Thymus (tissue), 11 donors: Measurements from ENCODE around the gene PCSK1N. TPM values are rescaled to one million over a fixed set of nuclear protein-coding genes. Genes with fewer than 3 reads are reported as not detected.

Experiments
- DNase-seq, 9 donors: peaks; one replicate each; pipeline ENCODE4 v3.0.0-alpha.2; 2013; ENCODE audit warnings: low spot score in 9 of 9, low read depth in 6 of 9, missing footprints in 1 of 9
- H3K27ac ChIP-seq, 2 donors: one replicate each; pipeline ENCODE4 v1.5.1; 2013; ENCODE audit warnings: control low read depth in 1 of 2, low read depth in 1 of 2, low read length in 1 of 2, mild to moderate bottlenecking in 1 of 2, moderate library complexity in 1 of 2
- H3K27me3 ChIP-seq, 2 donors: one replicate each; pipeline ENCODE4 v1.5.1; 2013; ENCODE audit warnings: low read length in 1 of 2; ENCODE audit not compliant: control insufficient read depth in 2 of 2, insufficient read depth in 1 of 2
- H3K36me3 ChIP-seq, 2 donors: one replicate each; pipeline ENCODE4 v1.5.1; 2013; ENCODE audit warnings: low read length in 1 of 2, mild to moderate bottlenecking in 1 of 2, moderate library complexity in 1 of 2; ENCODE audit not compliant: control insufficient read depth in 2 of 2, insufficient read depth in 2 of 2
- H3K4me1 ChIP-seq, 2 donors: one replicate each; pipeline ENCODE4 v1.5.1; 2013; ENCODE audit warnings: low read length in 2 of 2; ENCODE audit not compliant: control insufficient read depth in 2 of 2, insufficient read depth in 2 of 2
- H3K4me3 ChIP-seq, 2 donors: one replicate each; pipeline ENCODE4 v1.5.1; 2013; ENCODE audit warnings: low read length in 2 of 2, control low read depth in 1 of 2, mild to moderate bottlenecking in 1 of 2
- H3K9me3 ChIP-seq, 2 donors: one replicate each; pipeline ENCODE4 v1.5.1; 2013; ENCODE audit warnings: low read length in 1 of 2, mild to moderate bottlenecking in 1 of 2; ENCODE audit not compliant: control insufficient read depth in 2 of 2, insufficient read depth in 1 of 2
- WGBS: extraction: QIAGEN DNeasy Blood & Tissue Kit; methylation state at CpG from one replicate; pipeline ENCODE4 v1.1.7; 2013; 5-methylcytosine and 5-hydroxymethylcytosine counted together
- polyA plus RNA-seq: library from polyadenylated mRNA; stranded (reverse); fragments of 200-250 nt; gene quantifications from one replicate; pipeline ENCODE4 v1.2.3, GENCODE V29; 2013
- total RNA-seq: library from RNA; stranded (reverse); fragments of 120-200 nt; gene quantifications from one replicate; pipeline ENCODE4 v1.2.4, GENCODE V29; 2013
- donor health status: healthy.

Gene PCSK1N
- total and polyA plus RNA-seq, 2 donors: 0.33 to 0.55 TPM

DNA sequence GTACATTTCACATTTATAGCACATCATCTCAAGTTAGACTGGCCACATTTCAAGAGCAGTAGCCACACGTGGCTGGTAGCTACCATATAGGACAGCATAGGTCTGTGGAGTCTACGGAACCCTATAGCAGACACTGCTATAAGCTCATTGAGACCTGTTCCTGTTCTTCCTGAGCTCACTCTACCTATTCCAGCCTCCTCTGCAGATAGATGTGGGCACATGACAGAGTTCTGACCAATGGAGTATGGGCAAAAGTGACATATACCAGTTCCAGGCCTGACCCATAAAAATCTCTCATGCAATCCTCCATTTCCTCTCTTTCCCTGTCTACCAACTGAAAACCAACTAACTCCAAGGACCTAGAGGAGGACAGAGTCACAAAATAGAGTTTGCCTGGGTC is 37.1 kb downstream of the PCSK1N start:
- Histone ChIP-seq H3K27me3 (no peaks in the 10 kb centered on the region), H3K4me3 (no peak overlapping the region), H3K36me3 (no peaks in the 10 kb centered on the region), H3K9me3 (no peaks in the 10 kb centered on the region), H3K27ac (no peak overlapping the region), H3K4me1 (peaks cover 3 to 13% of the 10 kb centered on the region in 2 donors)
- no peak for DNase-seq
- WGBS: 94% methylated on average over 2 of the region's 2 CpGs

DNA sequence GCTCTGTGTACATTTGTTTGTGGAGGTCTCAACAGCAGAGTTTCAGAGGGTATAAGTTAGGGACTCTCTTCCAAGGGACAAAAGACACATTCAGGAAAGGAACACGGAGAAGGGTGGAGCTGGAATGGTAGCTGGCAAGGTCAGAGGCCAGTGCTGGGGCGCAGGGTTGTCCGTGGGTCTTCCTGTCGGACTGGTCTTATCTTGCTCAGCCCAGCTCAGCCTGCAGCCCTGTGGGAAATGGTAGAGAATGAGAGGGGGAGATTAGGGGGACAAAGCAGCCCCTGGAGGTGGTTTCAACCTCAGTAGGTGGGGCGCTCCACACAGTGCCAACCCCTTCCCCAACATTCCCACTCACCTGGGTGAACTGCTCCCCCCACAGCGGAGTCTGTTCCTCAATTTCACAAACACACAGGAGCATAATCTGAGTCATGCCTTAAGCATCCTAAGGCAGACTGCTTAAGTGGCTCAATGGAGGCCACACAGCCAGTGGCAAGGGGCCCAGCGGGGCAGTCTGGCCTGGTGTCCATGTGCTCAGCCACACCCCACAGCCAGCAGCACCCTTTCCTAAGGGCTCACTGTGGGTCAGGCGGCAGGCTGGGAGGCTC is 40.4 kb downstream of the PCSK1N start:
- no peaks in the 10 kb centered on the region for H3K36me3 ChIP-seq
- WGBS: 94% methylated on average over 8 of the region's 8 CpGs
- H3K9me3 ChIP-seq: no peaks in the 10 kb centered on the region
- H3K4me1 ChIP-seq: no peaks in the 10 kb centered on the region
- no peak overlapping the region for H3K4me3 ChIP-seq
- no peaks in the 10 kb centered on the region for H3K27me3 ChIP-seq
- DNase-seq: no peak
- no peak overlapping the region for H3K27ac ChIP-seq

DNA sequence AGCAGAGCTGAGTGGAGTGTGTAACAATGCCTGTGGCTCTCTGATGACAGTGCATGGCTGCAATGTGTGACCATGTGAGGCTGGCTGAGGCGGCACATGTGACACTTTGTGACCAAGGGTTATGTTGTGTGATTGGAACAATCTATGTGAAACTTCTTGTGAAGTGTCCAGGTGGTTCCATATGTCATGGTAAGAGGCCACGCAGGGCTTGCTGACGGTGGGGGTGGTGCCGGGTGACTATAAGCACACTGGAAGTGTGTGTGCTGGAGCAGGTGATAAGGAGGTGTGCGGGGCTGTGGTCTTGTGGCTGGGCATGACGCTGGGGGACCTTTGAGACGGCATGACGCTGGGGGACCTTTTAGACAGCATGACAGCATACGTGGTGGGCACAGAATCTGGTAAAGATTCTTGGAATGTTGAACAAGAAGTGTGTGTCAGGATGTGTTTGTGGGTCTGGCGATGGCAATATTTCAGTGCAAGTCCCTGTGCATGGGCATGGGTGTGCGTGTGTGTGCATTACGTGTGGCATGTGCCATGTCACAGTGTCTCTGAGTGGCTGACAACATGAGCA is 41.0 kb downstream of the PCSK1N start:
- Histone ChIP-seq H3K36me3 (no peaks in the 10 kb centered on the region), H3K4me1 (peaks cover 0 to 5% of the 10 kb centered on the region in 2 donors), H3K27me3 (no peaks in the 10 kb centered on the region), H3K4me3 (no peak overlapping the region), H3K9me3 (no peaks in the 10 kb centered on the region), H3K27ac (no peak overlapping the region)
- WGBS: 96% methylated on average over 12 of the region's 12 CpGs
- DNase-seq: no peak

DNA sequence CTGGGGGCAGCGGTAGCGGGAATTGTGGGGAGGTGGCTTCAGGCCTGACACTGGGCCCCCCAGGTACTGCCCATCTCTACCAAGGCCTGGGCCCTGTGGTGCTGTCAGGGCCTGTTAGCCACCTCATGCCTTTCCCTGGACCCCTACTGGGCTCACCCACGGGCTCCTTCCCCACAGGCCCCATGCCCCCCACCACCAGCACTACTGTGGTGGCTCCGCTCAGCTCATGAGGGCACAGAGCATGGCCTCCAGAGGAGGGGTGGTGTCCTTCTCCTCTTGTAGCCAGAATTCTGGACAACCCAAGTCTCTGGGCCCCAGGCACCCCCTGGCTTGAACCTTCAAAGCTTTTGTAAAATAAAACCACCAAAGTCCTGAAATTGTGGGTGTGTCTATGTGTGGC is 41.5 kb downstream of the PCSK1N start:
- 97% methylated on average over 4 of the region's 4 CpGs for WGBS
- Histone ChIP-seq H3K27ac (no peak overlapping the region), H3K4me3 (no peak overlapping the region), H3K27me3 (no peaks in the 10 kb centered on the region), H3K36me3 (no peaks in the 10 kb centered on the region), H3K4me1 (peaks cover 0 to 7% of the 10 kb centered on the region in 2 donors), H3K9me3 (no peaks in the 10 kb centered on the region)
- no peak for DNase-seq

DNA sequence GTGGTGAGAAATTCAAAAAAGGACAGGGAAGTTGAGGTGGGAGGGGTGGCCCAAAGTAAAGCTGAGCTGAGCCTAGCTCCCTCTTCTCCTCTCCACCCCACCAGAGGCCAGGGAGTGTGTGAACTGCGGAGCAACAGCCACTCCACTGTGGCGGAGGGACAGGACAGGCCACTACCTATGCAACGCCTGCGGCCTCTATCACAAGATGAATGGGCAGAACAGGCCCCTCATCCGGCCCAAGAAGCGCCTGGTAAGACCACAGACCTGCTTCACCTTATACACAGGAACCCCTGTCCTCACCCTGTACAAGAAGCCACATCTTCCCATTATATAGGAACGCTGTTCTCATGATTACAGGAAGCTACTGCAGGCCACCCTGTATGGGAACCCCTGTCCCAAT is 43.2 kb downstream of the PCSK1N start:
- no peaks in the 10 kb centered on the region for H3K27me3 ChIP-seq
- H3K4me1 ChIP-seq: peaks cover 0 to 7% of the 10 kb centered on the region in 2 donors
- no peaks in the 10 kb centered on the region for H3K36me3 ChIP-seq
- no peak for DNase-seq
- no peaks in the 10 kb centered on the region for H3K9me3 ChIP-seq
- H3K4me3 ChIP-seq: no peak overlapping the region
- H3K27ac ChIP-seq: no peak overlapping the region
- 97% methylated on average over 7 of the region's 7 CpGs for WGBS

DNA sequence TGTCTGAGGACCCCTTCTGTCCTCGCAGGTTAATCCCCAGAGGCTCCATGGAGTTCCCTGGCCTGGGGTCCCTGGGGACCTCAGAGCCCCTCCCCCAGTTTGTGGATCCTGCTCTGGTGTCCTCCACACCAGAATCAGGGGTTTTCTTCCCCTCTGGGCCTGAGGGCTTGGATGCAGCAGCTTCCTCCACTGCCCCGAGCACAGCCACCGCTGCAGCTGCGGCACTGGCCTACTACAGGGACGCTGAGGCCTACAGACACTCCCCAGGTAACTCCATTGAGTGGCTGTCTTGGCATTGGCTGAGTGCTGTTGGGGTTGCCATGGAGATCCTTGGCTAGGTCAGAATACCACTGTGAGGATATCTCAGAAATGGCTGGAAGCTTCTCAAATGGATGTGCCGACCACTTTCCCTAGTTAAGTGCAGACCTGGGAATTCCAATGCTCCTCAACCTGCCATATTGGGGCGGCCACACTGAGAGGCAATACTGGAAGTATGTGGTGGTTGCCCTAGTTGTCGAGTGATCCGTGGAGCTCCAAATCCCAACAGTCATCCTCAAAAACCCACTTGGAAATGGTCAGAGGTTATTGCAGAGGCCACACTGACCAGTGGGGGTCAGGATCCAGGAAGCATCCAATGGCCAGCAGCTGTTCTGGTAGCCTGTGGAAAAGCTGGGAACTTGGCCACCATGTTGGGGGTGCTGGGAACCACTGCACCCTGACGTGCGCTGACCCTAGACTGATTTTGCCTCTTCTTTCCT is 44.2 kb downstream of the PCSK1N start:
- 96% methylated on average over 11 of the region's 11 CpGs for WGBS
- Histone ChIP-seq H3K4me1 (peaks cover 0 to 7% of the 10 kb centered on the region in 2 donors), H3K27ac (no peak overlapping the region), H3K36me3 (no peaks in the 10 kb centered on the region), H3K4me3 (no peak overlapping the region), H3K9me3 (no peaks in the 10 kb centered on the region), H3K27me3 (no peaks in the 10 kb centered on the region)
- no peak for DNase-seq

DNA sequence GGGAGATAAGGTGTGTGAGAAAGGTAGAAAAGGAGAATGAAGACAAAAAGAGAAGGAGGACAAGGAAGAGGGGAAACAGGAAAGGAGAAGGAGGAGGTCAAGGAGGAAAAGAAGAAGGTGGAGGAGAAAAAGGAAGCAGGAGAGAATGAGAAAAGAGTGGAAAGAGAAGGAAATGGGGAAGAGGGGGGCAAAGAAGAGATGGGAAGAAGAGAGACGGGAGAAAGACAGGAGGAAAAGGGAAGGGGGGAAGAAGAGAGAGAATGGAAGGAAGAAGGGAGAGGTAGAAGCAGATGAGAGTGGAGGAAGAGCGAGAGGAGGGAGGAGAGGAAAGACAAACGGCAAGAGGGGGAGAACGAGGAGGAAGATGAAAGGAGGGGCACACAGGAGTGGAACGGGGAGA is 44.9 kb downstream of the PCSK1N start:
- DNase-seq: no peak
- 96% methylated on average over 5 of the region's 5 CpGs for WGBS
- Histone ChIP-seq H3K4me1 (peaks cover 0 to 7% of the 10 kb centered on the region in 2 donors), H3K27me3 (no peaks in the 10 kb centered on the region), H3K27ac (no peak overlapping the region), H3K36me3 (no peaks in the 10 kb centered on the region), H3K4me3 (no peak overlapping the region), H3K9me3 (no peaks in the 10 kb centered on the region)

DNA sequence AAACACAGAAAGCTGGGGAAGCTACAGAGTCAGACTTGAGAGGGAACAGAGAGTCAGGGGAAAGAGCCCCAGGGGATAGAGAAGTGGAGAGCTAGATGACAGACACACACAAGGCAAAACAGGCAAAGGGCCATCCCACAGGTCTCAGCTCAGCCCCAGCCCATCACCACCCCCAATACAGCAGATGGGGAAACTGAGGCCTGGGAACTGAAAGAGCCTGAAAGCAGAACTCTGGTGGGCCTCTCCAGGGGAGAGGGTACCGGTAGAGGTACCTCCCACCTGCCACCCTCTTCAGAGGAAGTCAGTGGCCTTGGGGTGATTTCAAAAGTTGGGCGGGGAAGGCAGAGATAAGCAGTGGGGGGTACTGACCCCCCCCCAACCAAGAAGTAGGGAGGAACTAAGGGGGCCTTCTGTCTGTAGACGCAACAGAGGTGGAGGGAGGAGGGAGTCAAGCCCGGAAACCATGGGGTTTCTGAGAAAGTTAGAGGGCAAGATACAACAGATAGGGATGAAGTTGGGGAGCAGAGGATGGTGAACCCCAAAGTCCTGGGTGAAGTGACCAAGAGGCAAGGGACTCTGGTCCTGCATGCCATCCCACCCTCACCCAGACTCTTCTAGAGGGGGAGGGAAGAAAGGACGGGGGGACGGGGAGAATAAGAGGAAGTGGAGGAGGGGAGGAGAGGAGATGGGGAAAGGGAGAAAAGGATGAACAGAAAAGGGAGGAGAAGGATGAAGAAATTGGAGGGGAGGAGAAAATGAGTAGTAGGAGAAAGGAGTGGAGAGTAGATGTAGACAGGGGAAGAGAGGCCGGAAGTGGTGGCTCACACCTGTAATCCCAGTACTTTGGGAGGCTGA is 45.8 kb downstream of the PCSK1N start:
- peak in 2 of 9 donors; percentile 2 to 22 for DNase-seq
- Histone ChIP-seq H3K27me3 (no peaks in the 10 kb centered on the region), H3K4me3 (no peak overlapping the region), H3K9me3 (no peaks in the 10 kb centered on the region), H3K4me1 (peaks cover 0 to 7% of the 10 kb centered on the region in 2 donors), H3K27ac (no peak overlapping the region), H3K36me3 (no peaks in the 10 kb centered on the region)
- 28% methylated on average over 7 of the region's 7 CpGs for WGBS
